ENCODE data around the gene KLF3. TPM values are rescaled to one million over a fixed set of nuclear protein-coding genes. Genes with fewer than 3 reads are reported as not detected.

KLF3 gene
- total RNA-seq, 1 donor from 2014 or later = 40.8 TPM

DNA sequence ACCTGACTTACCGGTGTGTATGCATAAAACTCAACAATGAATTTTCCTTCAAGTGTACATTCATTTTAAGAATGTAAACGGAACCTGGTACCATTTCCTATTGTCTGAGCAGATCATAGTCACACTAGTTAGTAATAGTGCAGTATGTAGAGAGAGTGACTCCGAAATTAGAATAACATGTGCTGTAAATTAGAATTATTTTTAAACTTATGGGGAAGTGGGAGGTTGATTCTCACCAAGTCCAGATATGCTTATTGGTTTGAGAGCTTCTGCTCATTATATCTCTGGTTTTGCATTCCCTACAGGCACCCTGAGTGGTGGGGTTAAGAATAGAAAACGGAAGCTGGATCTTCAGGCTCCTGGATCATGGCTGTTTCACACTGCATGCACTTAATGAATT lies 39.6 kb downstream of the KLF3 start:
- H3K4me3 ChIP-seq (ENCODE audit: insufficient read depth, low read depth, low read length) = no peak overlapping the region
- DNase-seq (ENCODE audit: low read depth) (no peak), FAIRE-seq (no peak)
- no peak for TF ChIP-seq EZH2 (IDR thresholded peaks at IDR 0.05; ENCODE audit: insufficient read depth, low read length)
- TF ChIP-seq, protein P1, sequence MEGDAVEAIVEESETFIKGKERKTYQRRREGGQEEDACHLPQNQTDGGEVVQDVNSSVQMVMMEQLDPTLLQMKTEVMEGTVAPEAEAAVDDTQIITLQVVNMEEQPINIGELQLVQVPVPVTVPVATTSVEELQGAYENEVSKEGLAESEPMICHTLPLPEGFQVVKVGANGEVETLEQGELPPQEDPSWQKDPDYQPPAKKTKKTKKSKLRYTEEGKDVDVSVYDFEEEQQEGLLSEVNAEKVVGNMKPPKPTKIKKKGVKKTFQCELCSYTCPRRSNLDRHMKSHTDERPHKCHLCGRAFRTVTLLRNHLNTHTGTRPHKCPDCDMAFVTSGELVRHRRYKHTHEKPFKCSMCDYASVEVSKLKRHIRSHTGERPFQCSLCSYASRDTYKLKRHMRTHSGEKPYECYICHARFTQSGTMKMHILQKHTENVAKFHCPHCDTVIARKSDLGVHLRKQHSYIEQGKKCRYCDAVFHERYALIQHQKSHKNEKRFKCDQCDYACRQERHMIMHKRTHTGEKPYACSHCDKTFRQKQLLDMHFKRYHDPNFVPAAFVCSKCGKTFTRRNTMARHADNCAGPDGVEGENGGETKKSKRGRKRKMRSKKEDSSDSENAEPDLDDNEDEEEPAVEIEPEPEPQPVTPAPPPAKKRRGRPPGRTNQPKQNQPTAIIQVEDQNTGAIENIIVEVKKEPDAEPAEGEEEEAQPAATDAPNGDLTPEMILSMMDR (IDR thresholded peaks at IDR 0.05; ENCODE audit: insufficient read depth, low read depth, low read length) = no peak
- H2AFZ ChIP-seq (ENCODE audit: low read depth, low read length) = no peak overlapping the region
- no peaks in the 10 kb centered on the region for H3K27me3 ChIP-seq (ENCODE audit: insufficient read depth, low read length)
- H3K27ac ChIP-seq (ENCODE audit: low read depth, low read length) = no peak overlapping the region
- H3K27ac Mint-ChIP-seq (ENCODE audit: unreplicated experiment) = no peak overlapping the region
- no peaks in the 10 kb centered on the region for H3K79me2 ChIP-seq (ENCODE audit: insufficient read depth, low read length)
- no peak overlapping the region for H3K4me3 Mint-ChIP-seq (ENCODE audit: unreplicated experiment)
- H3K4me1 Mint-ChIP-seq (ENCODE audit: low read depth, unreplicated experiment) = peaks cover 4% of the 10 kb centered on the region
- peaks cover 9% of the 10 kb centered on the region for H3K36me3 ChIP-seq (ENCODE audit: insufficient read depth, low read length)
- H3K4me1 ChIP-seq (ENCODE audit: insufficient read depth, low read length) = no peaks in the 10 kb centered on the region
- H3K4me2 ChIP-seq (ENCODE audit: low read length) = no peak overlapping the region
- H3K9me3 ChIP-seq (ENCODE audit: insufficient read depth, low read depth, low read length) = no peaks in the 10 kb centered on the region
- H3K9ac ChIP-seq (ENCODE audit: low read length) = no peak overlapping the region
- no peaks in the 10 kb centered on the region for H3K36me3 Mint-ChIP-seq (ENCODE audit: low read depth, unreplicated experiment)
- no peaks in the 10 kb centered on the region for H4K20me1 ChIP-seq (ENCODE audit: insufficient read depth, low read length)
- H3K9me3 Mint-ChIP-seq (ENCODE audit: unreplicated experiment) = peaks cover 4% of the 10 kb centered on the region
- no peaks in the 10 kb centered on the region for H3K27me3 Mint-ChIP-seq (ENCODE audit: low read depth, unreplicated experiment)

DNA sequence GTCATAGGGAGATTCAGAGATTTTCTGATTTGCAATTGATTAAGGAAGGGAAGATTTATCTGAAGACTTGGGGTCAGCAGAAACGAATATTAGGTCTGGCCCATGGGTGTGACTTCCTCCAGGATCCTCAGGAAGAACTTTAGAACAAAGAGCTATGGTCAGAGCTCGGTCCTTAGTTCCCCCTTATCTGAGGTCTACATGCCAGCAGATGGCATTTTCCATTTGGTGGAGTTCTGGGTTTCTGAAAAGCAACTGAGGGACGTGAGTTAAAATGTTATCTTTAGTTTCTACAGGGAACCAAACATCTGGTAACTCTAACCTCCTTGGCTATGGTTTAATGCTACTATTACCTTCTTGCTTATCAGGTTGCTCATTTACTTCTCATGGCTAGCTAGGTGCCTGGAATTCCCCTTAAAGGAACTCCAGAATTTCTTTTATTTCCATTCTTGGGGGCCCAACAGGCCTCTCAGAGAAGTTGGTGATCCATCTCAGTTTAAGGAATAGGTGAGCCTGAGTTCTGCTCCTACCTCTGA lies 40.7 kb downstream of the KLF3 start:
- TF ChIP-seq, protein P1 (IDR thresholded peaks at IDR 0.05; ENCODE audit: insufficient read depth, low read depth, low read length) = no peak
- TF ChIP-seq EZH2 (IDR thresholded peaks at IDR 0.05; ENCODE audit: insufficient read depth, low read length) = no peak

DNA sequence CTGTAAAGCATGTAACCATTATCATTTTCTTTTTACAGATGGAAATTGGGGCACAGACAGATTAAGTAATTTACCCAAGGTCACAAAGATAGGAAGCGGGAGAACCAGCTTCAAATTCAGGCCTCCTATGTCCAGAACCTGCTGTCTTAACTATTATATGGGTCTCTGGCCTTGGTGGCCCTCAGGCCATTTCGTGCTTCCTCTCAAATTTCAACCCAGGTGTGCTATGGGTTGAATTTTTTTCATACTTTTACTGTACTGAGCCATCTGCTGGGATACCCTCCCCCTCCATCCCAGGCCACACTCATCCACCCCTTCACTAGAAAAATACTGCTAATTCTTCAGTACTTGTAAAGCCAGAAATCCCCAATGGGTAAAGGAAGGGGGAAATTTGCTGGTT lies 42.3 kb downstream of the KLF3 start:
- no peaks in the 10 kb centered on the region for H3K27me3 ChIP-seq (ENCODE audit: insufficient read depth, low read length)
- TF ChIP-seq, protein P1 (IDR thresholded peaks at IDR 0.05; ENCODE audit: insufficient read depth, low read depth, low read length) = no peak
- no peak for TF ChIP-seq EZH2 (IDR thresholded peaks at IDR 0.05; ENCODE audit: insufficient read depth, low read length)
- no peak overlapping the region for H3K9ac ChIP-seq (ENCODE audit: low read length)
- no peak overlapping the region for H3K4me3 ChIP-seq (ENCODE audit: insufficient read depth, low read depth, low read length)
- H4K20me1 ChIP-seq (ENCODE audit: insufficient read depth, low read length) = no peaks in the 10 kb centered on the region
- peaks cover 4% of the 10 kb centered on the region for H3K9me3 Mint-ChIP-seq (ENCODE audit: unreplicated experiment)
- no peak overlapping the region for H3K27ac ChIP-seq (ENCODE audit: low read depth, low read length)
- FAIRE-seq (no peak), DNase-seq (ENCODE audit: low read depth) (no peak)
- no peak overlapping the region for H3K4me3 Mint-ChIP-seq (ENCODE audit: unreplicated experiment)
- no peaks in the 10 kb centered on the region for H3K36me3 Mint-ChIP-seq (ENCODE audit: low read depth, unreplicated experiment)
- H3K9me3 ChIP-seq (ENCODE audit: insufficient read depth, low read depth, low read length) = no peaks in the 10 kb centered on the region
- no peaks in the 10 kb centered on the region for H3K36me3 ChIP-seq (ENCODE audit: insufficient read depth, low read length)
- no peak overlapping the region for H2AFZ ChIP-seq (ENCODE audit: low read depth, low read length)
- H3K27me3 Mint-ChIP-seq (ENCODE audit: low read depth, unreplicated experiment) = no peaks in the 10 kb centered on the region
- no peaks in the 10 kb centered on the region for H3K4me1 ChIP-seq (ENCODE audit: insufficient read depth, low read length)
- peaks cover 4% of the 10 kb centered on the region for H3K4me1 Mint-ChIP-seq (ENCODE audit: low read depth, unreplicated experiment)
- H3K4me2 ChIP-seq (ENCODE audit: low read length) = no peak overlapping the region
- H3K79me2 ChIP-seq (ENCODE audit: insufficient read depth, low read length) = no peaks in the 10 kb centered on the region
- no peak overlapping the region for H3K27ac Mint-ChIP-seq (ENCODE audit: unreplicated experiment)

More for the DNA sequence above, 40.7 kb downstream of the KLF3 start:
- Mint-ChIP-seq H3K27ac (ENCODE audit: unreplicated experiment) (no peak overlapping the region), H3K4me3 (ENCODE audit: unreplicated experiment) (no peak overlapping the region), H3K9me3 (ENCODE audit: unreplicated experiment) (peaks cover 4% of the 10 kb centered on the region), H3K36me3 (ENCODE audit: low read depth, unreplicated experiment) (no peaks in the 10 kb centered on the region), H3K4me1 (ENCODE audit: low read depth, unreplicated experiment) (peaks cover 4% of the 10 kb centered on the region), H3K27me3 (ENCODE audit: low read depth, unreplicated experiment) (no peaks in the 10 kb centered on the region)
- H3K4me1 ChIP-seq (ENCODE audit: insufficient read depth, low read length) = no peaks in the 10 kb centered on the region
- no peaks in the 10 kb centered on the region for H3K27me3 ChIP-seq (ENCODE audit: insufficient read depth, low read length)
- no peak overlapping the region for H3K4me3 ChIP-seq (ENCODE audit: insufficient read depth, low read depth, low read length)
- no peaks in the 10 kb centered on the region for H3K36me3 ChIP-seq (ENCODE audit: insufficient read depth, low read length)
- H3K4me2 ChIP-seq (ENCODE audit: low read length) = no peak overlapping the region
- H3K27ac ChIP-seq (ENCODE audit: low read depth, low read length) = no peak overlapping the region
- no peak overlapping the region for H3K9ac ChIP-seq (ENCODE audit: low read length)
- no peaks in the 10 kb centered on the region for H3K79me2 ChIP-seq (ENCODE audit: insufficient read depth, low read length)
- FAIRE-seq = no peak
- H2AFZ ChIP-seq (ENCODE audit: low read depth, low read length) = no peak overlapping the region
- H3K9me3 ChIP-seq (ENCODE audit: insufficient read depth, low read depth, low read length) = no peaks in the 10 kb centered on the region
- H4K20me1 ChIP-seq (ENCODE audit: insufficient read depth, low read length) = no peaks in the 10 kb centered on the region
- no peak for DNase-seq (ENCODE audit: low read depth)

Measured in astrocyte (in vitro differentiated cells and primary cell).